Naive thymus-derived CD4-positive, alpha-beta T cell (primary cell): ENCODE results near the gene CDK17. TPM values are rescaled to one million over a fixed set of nuclear protein-coding genes. Genes with fewer than 3 reads are reported as not detected.

Experiments used
- ATAC-seq: fragments of 150-1000 bp; cut with Tn5 transposase; 2 replicates; pipeline ENCODE4 v1.10.0; 2021; ENCODE audit warnings: mild to moderate bottlenecking, moderate library complexity
- CTCF ChIA-PET: fragments of 350-600 bp; sonication (Branson Sonifier 250); formaldehyde crosslinking; loops from one replicate; lab custom pipeline; 2021; ENCODE audit warnings: antibody characterized with exemption; lab: Charles Lee
- POLR2A ChIA-PET: fragments of 350-600 bp; sonication (Branson Sonifier 250); formaldehyde crosslinking; loops from one replicate; lab custom pipeline; 2021; ENCODE audit warnings: antibody characterized with exemption, inconsistent platforms; lab: Charles Lee
- DNase-seq, 9 donors: peaks; one replicate each; pipeline versions ENCODE4 v3.0.0 to v3.0.0-alpha.2; 2020 to 2022; ENCODE audit warnings: mixed read lengths in 1 of 9
- H3K27ac ChIP-seq: one replicate; pipeline ENCODE4 v1.7.0; 2013; ENCODE audit warnings: mild to moderate bottlenecking, low read depth, low read length, moderate library complexity
- H3K27me3 ChIP-seq, 2 donors: one replicate each; pipeline ENCODE4 v1.7.0; 2013; ENCODE audit warnings: low read length in 2 of 2, mild to moderate bottlenecking in 2 of 2, moderate library complexity in 2 of 2; ENCODE audit not compliant: control insufficient read depth in 2 of 2, insufficient read depth in 2 of 2
- H3K36me3 ChIP-seq, 3 experiments: 1 replicate in 2 of 3; 2 replicates in 1 of 3; pipeline ENCODE4 v1.7.0; 2013; ENCODE audit warnings: low read length in 3 of 3, mild to moderate bottlenecking in 3 of 3, moderate library complexity in 1 of 3; ENCODE audit not compliant: insufficient read depth in 3 of 3, control insufficient read depth in 2 of 3
- H3K4me1 ChIP-seq, 2 donors: one replicate each; pipeline ENCODE4 v1.7.0; 2013; ENCODE audit warnings: low read length in 2 of 2, mild to moderate bottlenecking in 2 of 2, moderate library complexity in 1 of 2; ENCODE audit not compliant: control insufficient read depth in 2 of 2, insufficient read depth in 2 of 2
- H3K4me3 ChIP-seq: 2 replicates; pipeline ENCODE4 v1.7.0; 2013; ENCODE audit warnings: mild to moderate bottlenecking, low read length
- H3K9me3 ChIP-seq, 3 experiments: 1 replicate in 2 of 3; 2 replicates in 1 of 3; pipeline ENCODE4 v1.7.0; 2013; ENCODE audit warnings: low read length in 3 of 3; ENCODE audit not compliant: control insufficient read depth in 2 of 3
- H3K27ac Mint-ChIP-seq, 9 donors: one replicate each; pipeline ENCODE4 v1.8.0; 2020 to 2022; ENCODE audit warnings: mixed read lengths in 9 of 9, mild to moderate bottlenecking in 8 of 9, moderate library complexity in 5 of 9, inconsistent platforms in 2 of 9
- H3K27me3 Mint-ChIP-seq, 5 donors: one replicate each; pipeline ENCODE4 v1.8.0; 2021 to 2022; ENCODE audit warnings: mixed read lengths in 5 of 5, mild to moderate bottlenecking in 1 of 5
- H3K36me3 Mint-ChIP-seq, 5 donors: one replicate each; pipeline ENCODE4 v1.8.0; 2020 to 2022; ENCODE audit warnings: mixed read lengths in 5 of 5, mild to moderate bottlenecking in 3 of 5, inconsistent platforms in 1 of 5
- H3K4me1 Mint-ChIP-seq, 7 donors: one replicate each; pipeline ENCODE4 v1.8.0; 2020 to 2022; ENCODE audit warnings: mixed read lengths in 7 of 7, mild to moderate bottlenecking in 3 of 7, inconsistent platforms in 1 of 7
- H3K4me3 Mint-ChIP-seq, 10 donors: one replicate each; pipeline ENCODE4 v1.8.0; 2020 to 2022; ENCODE audit warnings: mild to moderate bottlenecking in 10 of 10, mixed read lengths in 10 of 10, moderate library complexity in 6 of 10, inconsistent platforms in 2 of 10
- H3K9me3 Mint-ChIP-seq, 11 donors: one replicate each; pipeline ENCODE4 v1.8.0; 2020 to 2022; ENCODE audit warnings: mixed read lengths in 11 of 11, mild to moderate bottlenecking in 4 of 11, inconsistent platforms in 1 of 11, moderate library complexity in 1 of 11
- intact Hi-C, 2 donors: fragments of 100-400 bp; cut with micrococcal nuclease; formaldehyde crosslinking; loops; one replicate each; pipeline ENCODE4 v1.15.1; 2023
- polyA plus RNA-seq, 2 donors: library from polyadenylated mRNA; unstranded; fragments of 300-500 nt; fragmentation: Illumina TruSeq; gene quantifications; one replicate each; pipeline ENCODE4 v1.2.3, GENCODE V29; 2021
- total RNA-seq, 6 experiments: library from RNA in 5 of 6; stranded (reverse) in 5 of 6; gene quantifications; 1 replicate in 5 of 6; 2 replicates in 1 of 6; pipeline ENCODE4 v1.2.3 and lab custom pipeline; 2021 to 2026

Gene CDK17
- total and polyA plus RNA-seq, 7 experiments from 2014 or later = 30.0 to 112 (median 67.0) TPM

DNA sequence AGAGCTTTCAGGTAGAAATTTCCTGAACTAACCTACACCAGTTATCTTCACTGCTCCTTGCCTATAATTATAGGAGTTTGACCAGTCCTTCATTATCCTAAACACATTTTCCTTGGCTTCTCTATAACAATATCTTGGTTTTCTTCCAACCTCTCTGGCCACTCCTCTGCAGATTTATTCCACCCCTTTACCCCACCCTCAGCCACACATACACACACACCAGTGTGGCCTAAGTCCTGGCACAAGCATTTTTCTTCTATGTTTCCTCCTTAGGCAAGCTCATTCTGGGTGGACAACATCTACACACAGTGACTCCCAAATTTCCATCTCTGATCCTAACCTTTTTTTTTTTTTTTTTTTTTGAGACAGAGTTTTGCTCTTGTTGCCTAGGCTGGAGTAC lies 25.1 kb downstream of the CDK17 start:
- no peaks in the 10 kb centered on the region for H3K9me3 ChIP-seq
- H3K4me3 Mint-ChIP-seq = peak overlapping the region in 7 of 10 donors; percentile 9 to 91 (median 41)
- ChIA-PET POLR2A (interaction anchor here (1.1 to 4.5 kb wide), 5 partner anchors 12 to 60 kb away, joined by 3 to 32 read pairs (median 4); partner anchors contain the start of gene CDK17), CTCF (interaction anchor here (0.6 to 0.8 kb wide), 3 partner anchors 15 to 1174 kb away, joined by 3 to 4 read pairs (median 4); no protein-coding TSS in a partner anchor)
- no peaks in the 10 kb centered on the region for H3K27me3 ChIP-seq
- H3K27me3 Mint-ChIP-seq = no peaks in the 10 kb centered on the region
- H3K9me3 Mint-ChIP-seq = peaks cover 0 to 6% (median 0%) of the 10 kb centered on the region in 11 donors
- H3K27ac Mint-ChIP-seq = peak overlapping the region; percentile 9 to 98 (median 49)
- H3K4me3 ChIP-seq = no peak overlapping the region
- peaks cover 44 to 68% of the 10 kb centered on the region in 2 donors for H3K4me1 ChIP-seq
- H3K36me3 Mint-ChIP-seq = peaks cover 0 to 18% (median 0%) of the 10 kb centered on the region in 5 donors
- no peak overlapping the region for H3K27ac ChIP-seq
- intact Hi-C loops = loop anchor here in 1 of 2 donors (5.0 kb wide), 1 partner anchor 38 kb away; no protein-coding TSS in a partner anchor
- H3K36me3 ChIP-seq = no peaks in the 10 kb centered on the region
- DNase-seq (no peak), ATAC-seq (no peak)
- H3K4me1 Mint-ChIP-seq = peaks cover 56 to 94% (median 74%) of the 10 kb centered on the region in 7 donors

DNA sequence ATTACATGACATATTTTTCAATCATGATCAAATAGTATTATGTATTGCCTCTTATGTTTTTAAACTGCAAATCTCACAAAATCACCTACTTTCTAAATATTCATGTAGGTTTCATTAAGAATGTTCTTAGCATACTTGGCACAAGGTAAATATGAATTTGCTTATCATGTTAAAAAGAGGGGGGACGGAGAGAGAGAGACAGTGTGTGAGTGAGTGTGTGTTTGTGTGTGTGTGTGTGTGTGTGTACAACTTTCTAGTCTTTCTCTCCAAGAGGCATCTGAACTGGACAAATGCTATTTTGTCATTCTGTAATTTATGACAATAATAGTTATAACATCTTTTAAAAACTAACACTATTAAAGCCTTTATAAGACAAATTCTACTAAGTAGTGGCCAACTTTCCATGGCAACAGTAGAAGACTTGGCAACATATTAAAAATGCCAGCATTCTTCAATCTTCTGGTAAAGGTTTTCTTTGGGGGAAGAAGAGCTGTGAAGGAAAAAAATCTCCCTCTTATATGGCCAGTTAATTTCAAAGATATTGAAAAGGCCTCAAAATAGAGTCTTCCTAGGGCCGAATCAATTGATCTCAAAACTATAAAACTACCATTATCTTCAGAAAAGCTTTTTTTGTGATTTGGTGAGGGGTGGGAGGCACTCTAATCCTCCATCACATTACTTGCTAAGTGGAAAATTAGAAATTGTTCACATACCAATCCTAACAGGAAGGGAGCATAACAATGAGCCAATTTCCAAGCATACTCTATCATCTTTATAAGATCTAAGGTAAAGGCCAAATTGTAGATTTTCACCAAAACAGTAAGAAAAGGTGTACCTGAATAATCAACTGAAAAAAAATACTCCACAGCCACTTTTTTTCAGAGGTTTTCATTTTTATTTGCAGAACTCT lies 28.2 kb downstream of the CDK17 start:
- intact Hi-C loops = loop anchor here in 1 of 2 donors (1.0 to 2.0 kb wide), 2 partner anchors 8 to 17 kb away; no protein-coding TSS in a partner anchor
- no peaks in the 10 kb centered on the region for H3K36me3 ChIP-seq
- Mint-ChIP-seq H3K36me3 (peaks cover 0 to 18% (median 4%) of the 10 kb centered on the region in 5 donors), H3K4me1 (peaks cover 57 to 97% (median 87%) of the 10 kb centered on the region in 7 donors), H3K27me3 (no peaks in the 10 kb centered on the region), H3K9me3 (no peaks in the 10 kb centered on the region), H3K4me3 (peak overlapping the region in 8 of 10 donors; percentile 7 to 57 (median 37)), H3K27ac (peak overlapping the region in 5 of 9 donors; percentile 9 to 60 (median 58))
- DNase-seq (no peak), ATAC-seq (no peak)
- H3K4me1 ChIP-seq = peaks cover 39 to 59% of the 10 kb centered on the region in 2 donors
- POLR2A ChIA-PET = interaction anchor here (1.0 to 4.5 kb wide), 4 partner anchors 9 to 27 kb away, joined by 3 to 32 read pairs (median 4); partner anchors contain the start of gene CDK17
- H3K4me3 ChIP-seq = no peak overlapping the region
- H3K27me3 ChIP-seq = no peaks in the 10 kb centered on the region
- CTCF ChIA-PET = interaction anchor here (1.2 kb wide), 1 partner anchor 26 kb away, joined by 5 read pairs; no protein-coding TSS in a partner anchor
- no peaks in the 10 kb centered on the region for H3K9me3 ChIP-seq
- H3K27ac ChIP-seq = no peak overlapping the region

DNA sequence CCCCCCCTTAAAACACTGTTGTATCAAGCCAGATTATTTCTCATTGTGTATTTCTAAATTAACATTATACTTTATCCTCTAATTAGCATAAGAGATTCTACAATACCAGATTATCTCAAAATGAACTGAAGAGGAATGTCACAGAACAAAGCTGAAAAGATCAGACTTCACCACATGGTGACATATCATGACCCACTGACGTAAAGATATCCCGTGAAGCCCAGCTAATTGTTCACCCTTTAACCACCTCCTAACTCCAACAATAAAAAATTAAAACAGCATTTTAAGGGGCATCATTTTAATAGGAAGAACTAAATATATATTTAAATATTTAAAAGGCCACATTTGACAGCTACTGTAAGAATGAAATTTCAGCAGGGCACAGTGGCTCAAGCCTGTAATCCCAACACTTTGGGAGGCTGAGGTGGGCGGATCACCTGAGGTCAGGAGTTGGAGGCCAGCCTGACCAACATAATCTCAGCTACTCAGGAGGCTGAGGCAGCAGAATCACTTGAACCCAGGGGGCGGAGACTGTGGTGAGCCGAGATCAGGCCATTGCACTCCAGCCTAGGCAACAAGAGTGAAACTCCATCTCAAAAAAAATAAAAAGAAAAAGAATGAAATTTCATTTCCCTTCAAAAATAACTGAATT lies 29.0 kb downstream of the CDK17 start:
- H3K4me3 Mint-ChIP-seq = peak overlapping the region in 9 of 10 donors; percentile 0 to 62 (median 49)
- peaks cover 59 to 97% (median 89%) of the 10 kb centered on the region in 7 donors for H3K4me1 Mint-ChIP-seq
- H3K36me3 ChIP-seq = no peaks in the 10 kb centered on the region
- no peak for DNase-seq
- H3K9me3 Mint-ChIP-seq = no peaks in the 10 kb centered on the region
- ChIA-PET CTCF (interaction anchor here (1.2 kb wide), 1 partner anchor 27 kb away, joined by 5 read pairs; no protein-coding TSS in a partner anchor), POLR2A (interaction anchor here (0.6 to 1.3 kb wide), 5 partner anchors 8 to 849 kb away, joined by 3 to 5 read pairs (median 4); no protein-coding TSS in a partner anchor)
- no peak overlapping the region for H3K4me3 ChIP-seq
- peaks cover 31 to 52% of the 10 kb centered on the region in 2 donors for H3K4me1 ChIP-seq
- intact Hi-C loops = loop anchor here in 1 of 2 donors (2.0 kb wide), 1 partner anchor 16 kb away; no protein-coding TSS in a partner anchor
- H3K27me3 Mint-ChIP-seq = no peaks in the 10 kb centered on the region
- H3K27ac ChIP-seq = no peak overlapping the region
- H3K27ac Mint-ChIP-seq = peak overlapping the region in 6 of 9 donors; percentile 7 to 63 (median 40)
- no peaks in the 10 kb centered on the region for H3K27me3 ChIP-seq
- ATAC-seq = no peak
- H3K9me3 ChIP-seq = no peaks in the 10 kb centered on the region
- H3K36me3 Mint-ChIP-seq = peaks cover 0 to 18% (median 4%) of the 10 kb centered on the region in 5 donors

DNA sequence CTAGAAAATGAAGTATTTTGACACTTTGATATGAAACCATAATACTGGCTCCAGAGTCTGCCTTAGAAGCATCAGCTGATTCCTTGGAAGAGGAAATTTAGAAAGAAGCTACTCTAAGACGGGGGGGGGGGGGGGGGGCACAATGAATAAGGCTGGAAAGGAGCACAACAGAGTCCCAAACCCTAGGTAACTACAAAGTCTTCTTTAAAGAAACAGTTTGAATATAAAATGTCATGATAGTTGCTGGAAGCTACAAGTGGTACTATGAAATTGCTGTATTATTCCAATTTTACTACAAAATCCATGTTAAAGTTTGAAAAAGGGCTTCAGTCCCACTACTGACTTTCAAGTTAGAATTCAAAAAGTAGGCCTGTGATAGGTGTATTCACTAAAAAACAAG lies 31.6 kb downstream of the CDK17 start:
- ChIA-PET POLR2A (no interaction called here), CTCF (interaction anchor here (0.8 kb wide), 1 partner anchor 30 kb away, joined by 3 read pairs; no protein-coding TSS in a partner anchor)
- Histone ChIP-seq H3K27me3 (no peaks in the 10 kb centered on the region), H3K9me3 (no peaks in the 10 kb centered on the region), H3K4me1 (peaks cover 15 to 38% of the 10 kb centered on the region in 2 donors), H3K27ac (no peak overlapping the region), H3K36me3 (no peaks in the 10 kb centered on the region), H3K4me3 (no peak overlapping the region)
- H3K4me3 Mint-ChIP-seq = peak overlapping the region in 2 of 10 donors; percentile 60 to 66
- H3K9me3 Mint-ChIP-seq = no peaks in the 10 kb centered on the region
- intact Hi-C loops = no loop called here
- H3K27ac Mint-ChIP-seq = no peak overlapping the region
- peaks cover 0 to 14% (median 7%) of the 10 kb centered on the region in 5 donors for H3K36me3 Mint-ChIP-seq
- H3K4me1 Mint-ChIP-seq = peaks cover 48 to 97% (median 88%) of the 10 kb centered on the region in 7 donors
- no peak for DNase-seq
- H3K27me3 Mint-ChIP-seq = no peaks in the 10 kb centered on the region
- ATAC-seq = no peak

DNA sequence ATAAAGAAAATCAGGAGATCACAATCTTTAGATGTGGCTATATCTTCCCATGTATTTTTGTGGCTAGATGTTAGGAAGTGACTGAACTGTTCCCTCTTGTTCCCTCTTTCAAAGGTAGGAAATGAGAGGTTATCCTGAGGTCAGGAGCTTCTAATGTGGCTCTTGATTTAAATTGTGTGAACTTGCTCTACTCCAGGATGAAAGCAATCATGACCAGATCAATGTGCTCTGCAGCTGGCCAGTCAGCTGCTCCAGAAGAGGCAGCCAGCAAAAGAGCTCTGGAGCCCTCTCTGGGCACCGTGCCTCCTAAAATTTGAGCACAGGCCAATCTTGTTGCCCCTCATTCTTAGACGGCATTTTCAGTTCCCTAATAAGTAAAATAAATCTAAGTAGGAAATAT lies 32.0 kb downstream of the CDK17 start:
- Mint-ChIP-seq H3K4me1 (peaks cover 46 to 95% (median 87%) of the 10 kb centered on the region in 7 donors), H3K36me3 (peaks cover 0 to 13% (median 7%) of the 10 kb centered on the region in 5 donors), H3K27me3 (no peaks in the 10 kb centered on the region), H3K4me3 (peak overlapping the region in 7 of 10 donors; percentile 18 to 66 (median 58)), H3K9me3 (no peaks in the 10 kb centered on the region), H3K27ac (peak overlapping the region in 1 of 9 donors; percentile 5)
- no peak for DNase-seq
- no peaks in the 10 kb centered on the region for H3K36me3 ChIP-seq
- H3K27me3 ChIP-seq = no peaks in the 10 kb centered on the region
- no peak for ATAC-seq
- H3K27ac ChIP-seq = no peak overlapping the region
- no peaks in the 10 kb centered on the region for H3K9me3 ChIP-seq
- ChIA-PET CTCF (interaction anchor here (0.8 kb wide), 1 partner anchor 30 kb away, joined by 3 read pairs; no protein-coding TSS in a partner anchor), POLR2A (no interaction called here)
- intact Hi-C loops = no loop called here
- H3K4me1 ChIP-seq = peaks cover 15 to 35% of the 10 kb centered on the region in 2 donors
- no peak overlapping the region for H3K4me3 ChIP-seq

DNA sequence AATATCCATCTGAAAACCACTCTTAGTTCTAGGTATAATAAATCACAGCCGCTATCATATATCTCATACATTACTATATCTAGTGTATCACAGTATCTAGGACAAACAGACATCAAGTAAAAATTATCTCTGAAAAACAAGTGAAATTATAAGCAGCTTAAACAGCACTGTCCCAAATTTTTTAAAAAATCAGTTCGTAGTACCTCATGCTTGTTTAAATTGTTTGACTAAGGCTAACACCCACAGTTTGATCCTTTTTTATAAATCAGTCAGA lies 33.9 kb downstream of the CDK17 start:
- no peak overlapping the region for H3K27ac ChIP-seq
- intact Hi-C loops = no loop called here
- Mint-ChIP-seq H3K4me1 (peaks cover 40 to 93% (median 84%) of the 10 kb centered on the region in 7 donors), H3K27ac (peak overlapping the region in 2 of 9 donors; percentile 53 to 62), H3K4me3 (peak overlapping the region in 2 of 10 donors; percentile 1 to 23), H3K36me3 (peaks cover 0 to 9% (median 6%) of the 10 kb centered on the region in 5 donors), H3K9me3 (no peaks in the 10 kb centered on the region), H3K27me3 (no peaks in the 10 kb centered on the region)
- no peaks in the 10 kb centered on the region for H3K36me3 ChIP-seq
- H3K4me3 ChIP-seq = no peak overlapping the region
- H3K9me3 ChIP-seq = no peaks in the 10 kb centered on the region
- POLR2A ChIA-PET = interaction anchor here (0.7 kb wide), 1 partner anchor 28 kb away, joined by 3 read pairs; no protein-coding TSS in a partner anchor
- DNase-seq = no peak
- no peak for ATAC-seq
- CTCF ChIA-PET = no interaction called here
- H3K4me1 ChIP-seq = peaks cover 20 to 35% of the 10 kb centered on the region in 2 donors
- no peaks in the 10 kb centered on the region for H3K27me3 ChIP-seq
